ENCODE data around the gene FAM199X.

Gene FAM199X

GRCh38 chrX:104165894-104166734 is at the start of gene FAM199X:
TSS of gene FAM199X (plus strand) at chrX:104166453. CDS start at chrX:104166786, 333 bp downstream.
- DNase-seq (ENCODE audit: low read depth) = peak; percentile 69

- no peak for DNase-seq (ENCODE audit: low read depth)
Observed at GRCh38 chrX:104117759-104118158, 48.5 kb upstream of the FAM199X start.

- no peak for DNase-seq (ENCODE audit: low read depth)
Observed at GRCh38 chrX:104118765-104119164, 47.5 kb upstream of the FAM199X start.

- DNase-seq (ENCODE audit: low read depth) = no peak
Observed at GRCh38 chrX:104122829-104123228, 43.4 kb upstream of the FAM199X start.

- no peak for DNase-seq (ENCODE audit: low read depth)
Observed at GRCh38 chrX:104126856-104127255, 39.4 kb upstream of the FAM199X start.

GRCh38 chrX:104130808-104131207 is 35.4 kb upstream of the FAM199X start:
- no peak for DNase-seq (ENCODE audit: low read depth)

- no peak for DNase-seq (ENCODE audit: low read depth)
Observed at GRCh38 chrX:104134583-104135261, 31.5 kb upstream of the FAM199X start.

GRCh38 chrX:104135677-104136076 is 30.6 kb upstream of the FAM199X start:
- DNase-seq (ENCODE audit: low read depth) = no peak

- peak; percentile 23 for DNase-seq (ENCODE audit: low read depth)
Observed at GRCh38 chrX:104136241-104137019, 29.8 kb upstream of the FAM199X start.

- no peak for DNase-seq (ENCODE audit: low read depth)
Observed at GRCh38 chrX:104137496-104137895, 28.8 kb upstream of the FAM199X start.

GRCh38 chrX:104141087-104141760 is 25.0 kb upstream of the FAM199X start:
- DNase-seq (ENCODE audit: low read depth) = no peak

- no peak for DNase-seq (ENCODE audit: low read depth)
Observed at GRCh38 chrX:104151037-104151436, 15.2 kb upstream of the FAM199X start.

- DNase-seq (ENCODE audit: low read depth) = peak; percentile 51
Observed at GRCh38 chrX:104156630-104157529, 9.4 kb upstream of the FAM199X start, which contains the start of gene SLC25A53. TSS of gene SLC25A53 (minus strand) at chrX:104157009. CDS start at chrX:104105257, 51,752 bp downstream.

- DNase-seq (ENCODE audit: low read depth) = no peak
Observed at GRCh38 chrX:104166735-104167436, 633 bp downstream of the FAM199X start.

- DNase-seq (ENCODE audit: low read depth) = no peak
Observed at GRCh38 chrX:104168127-104168526, 1.9 kb downstream of the FAM199X start.

GRCh38 chrX:104172121-104172520 is 5.9 kb downstream of the FAM199X start:
- DNase-seq (ENCODE audit: low read depth) = no peak

GRCh38 chrX:104172788-104173187 is 6.5 kb downstream of the FAM199X start:
- DNase-seq (ENCODE audit: low read depth) = no peak

- DNase-seq (ENCODE audit: low read depth) = no peak
Observed at GRCh38 chrX:104173841-104174240, 7.6 kb downstream of the FAM199X start.

- no peak for DNase-seq (ENCODE audit: low read depth)
Observed at GRCh38 chrX:104183685-104184084, 17.4 kb downstream of the FAM199X start.

GRCh38 chrX:104187931-104188330 is 21.7 kb downstream of the FAM199X start:
- no peak for DNase-seq (ENCODE audit: low read depth)

All from activated T-cell treated with anti-CD3 and anti-CD28 coated beads for 1 hour (primary cell).